ENCODE results near the gene FAM131A. TPM values are rescaled to one million over a fixed set of nuclear protein-coding genes. Genes with fewer than 3 reads are reported as not detected.
A peak's percentile ranks its signal among the peaks of the same experiment; 100 is the strongest.

The FAM131A gene
- total and polyA plus RNA-seq, 10 of the 15 experiments (the other 5 are each of a cell fraction or from before 2014, with no cell fraction given): 0.31 to 4.5 (median 1.5) TPM

DNA sequence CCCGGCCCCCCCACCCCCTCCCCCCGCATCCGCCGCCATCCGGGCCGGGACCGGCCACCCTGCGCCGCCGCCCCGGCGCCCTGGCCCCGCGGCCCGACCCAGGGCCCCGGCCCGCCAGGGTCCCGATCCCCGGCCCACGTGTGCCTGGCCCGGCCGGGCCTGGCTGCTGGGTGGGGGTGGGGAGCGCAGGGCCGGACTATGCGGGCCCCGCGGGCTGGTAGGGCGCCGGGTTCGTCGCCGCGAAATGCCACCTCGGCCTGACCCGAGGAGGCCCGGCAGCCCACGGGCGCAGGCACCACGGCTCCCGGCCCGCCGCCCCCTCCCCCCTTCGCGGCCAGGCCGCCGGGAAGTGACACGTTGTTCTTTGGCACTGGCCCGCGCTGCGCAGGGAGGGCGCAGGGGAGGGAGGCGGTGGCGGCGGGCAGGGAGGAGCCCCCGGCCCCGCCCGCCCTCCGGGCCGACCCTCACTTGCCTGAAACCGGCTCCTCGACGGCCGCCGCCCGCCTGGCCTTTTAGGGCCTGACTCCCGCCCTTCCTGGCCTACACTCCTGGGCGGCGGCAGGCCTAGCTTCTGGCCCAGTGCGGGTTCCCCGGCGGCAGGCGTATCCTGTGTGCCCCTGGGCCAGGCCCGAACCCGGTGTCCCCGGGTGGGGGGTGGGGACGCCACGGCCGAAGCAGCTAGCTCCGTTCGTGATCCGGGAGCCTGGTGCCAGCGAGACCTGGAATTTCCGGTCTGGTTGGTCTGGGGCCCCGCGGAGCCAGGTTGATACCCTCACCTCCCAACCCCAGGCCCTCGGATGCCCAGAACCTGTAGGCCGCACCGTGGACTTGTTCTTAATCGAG, 22.5 kb upstream of the FAM131A start (continued):
- TF ChIP-seq, protein P1, sequence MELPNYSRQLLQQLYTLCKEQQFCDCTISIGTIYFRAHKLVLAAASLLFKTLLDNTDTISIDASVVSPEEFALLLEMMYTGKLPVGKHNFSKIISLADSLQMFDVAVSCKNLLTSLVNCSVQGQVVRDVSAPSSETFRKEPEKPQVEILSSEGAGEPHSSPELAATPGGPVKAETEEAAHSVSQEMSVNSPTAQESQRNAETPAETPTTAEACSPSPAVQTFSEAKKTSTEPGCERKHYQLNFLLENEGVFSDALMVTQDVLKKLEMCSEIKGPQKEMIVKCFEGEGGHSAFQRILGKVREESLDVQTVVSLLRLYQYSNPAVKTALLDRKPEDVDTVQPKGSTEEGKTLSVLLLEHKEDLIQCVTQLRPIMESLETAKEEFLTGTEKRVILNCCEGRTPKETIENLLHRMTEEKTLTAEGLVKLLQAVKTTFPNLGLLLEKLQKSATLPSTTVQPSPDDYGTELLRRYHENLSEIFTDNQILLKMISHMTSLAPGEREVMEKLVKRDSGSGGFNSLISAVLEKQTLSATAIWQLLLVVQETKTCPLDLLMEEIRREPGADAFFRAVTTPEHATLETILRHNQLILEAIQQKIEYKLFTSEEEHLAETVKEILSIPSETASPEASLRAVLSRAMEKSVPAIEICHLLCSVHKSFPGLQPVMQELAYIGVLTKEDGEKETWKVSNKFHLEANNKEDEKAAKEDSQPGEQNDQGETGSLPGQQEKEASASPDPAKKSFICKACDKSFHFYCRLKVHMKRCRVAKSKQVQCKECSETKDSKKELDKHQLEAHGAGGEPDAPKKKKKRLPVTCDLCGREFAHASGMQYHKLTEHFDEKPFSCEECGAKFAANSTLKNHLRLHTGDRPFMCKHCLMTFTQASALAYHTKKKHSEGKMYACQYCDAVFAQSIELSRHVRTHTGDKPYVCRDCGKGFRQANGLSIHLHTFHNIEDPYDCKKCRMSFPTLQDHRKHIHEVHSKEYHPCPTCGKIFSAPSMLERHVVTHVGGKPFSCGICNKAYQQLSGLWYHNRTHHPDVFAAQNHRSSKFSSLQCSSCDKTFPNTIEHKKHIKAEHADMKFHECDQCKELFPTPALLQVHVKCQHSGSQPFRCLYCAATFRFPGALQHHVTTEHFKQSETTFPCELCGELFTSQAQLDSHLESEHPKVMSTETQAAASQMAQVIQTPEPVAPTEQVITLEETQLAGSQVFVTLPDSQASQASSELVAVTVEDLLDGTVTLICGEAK (IDR thresholded peaks at IDR 0.05; ENCODE audit: borderline replicate concordance): no peak
- TF ChIP-seq, protein P2, sequence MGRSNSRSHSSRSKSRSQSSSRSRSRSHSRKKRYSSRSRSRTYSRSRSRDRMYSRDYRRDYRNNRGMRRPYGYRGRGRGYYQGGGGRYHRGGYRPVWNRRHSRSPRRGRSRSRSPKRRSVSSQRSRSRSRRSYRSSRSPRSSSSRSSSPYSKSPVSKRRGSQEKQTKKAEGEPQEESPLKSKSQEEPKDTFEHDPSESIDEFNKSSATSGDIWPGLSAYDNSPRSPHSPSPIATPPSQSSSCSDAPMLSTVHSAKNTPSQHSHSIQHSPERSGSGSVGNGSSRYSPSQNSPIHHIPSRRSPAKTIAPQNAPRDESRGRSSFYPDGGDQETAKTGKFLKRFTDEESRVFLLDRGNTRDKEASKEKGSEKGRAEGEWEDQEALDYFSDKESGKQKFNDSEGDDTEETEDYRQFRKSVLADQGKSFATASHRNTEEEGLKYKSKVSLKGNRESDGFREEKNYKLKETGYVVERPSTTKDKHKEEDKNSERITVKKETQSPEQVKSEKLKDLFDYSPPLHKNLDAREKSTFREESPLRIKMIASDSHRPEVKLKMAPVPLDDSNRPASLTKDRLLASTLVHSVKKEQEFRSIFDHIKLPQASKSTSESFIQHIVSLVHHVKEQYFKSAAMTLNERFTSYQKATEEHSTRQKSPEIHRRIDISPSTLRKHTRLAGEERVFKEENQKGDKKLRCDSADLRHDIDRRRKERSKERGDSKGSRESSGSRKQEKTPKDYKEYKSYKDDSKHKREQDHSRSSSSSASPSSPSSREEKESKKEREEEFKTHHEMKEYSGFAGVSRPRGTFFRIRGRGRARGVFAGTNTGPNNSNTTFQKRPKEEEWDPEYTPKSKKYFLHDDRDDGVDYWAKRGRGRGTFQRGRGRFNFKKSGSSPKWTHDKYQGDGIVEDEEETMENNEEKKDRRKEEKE (IDR thresholded peaks at IDR 0.05): 0 out of 2 replicates have a peak, but pooled peaks have one; percentile 36
- TF ChIP-seq CBX3 (IDR thresholded peaks at IDR 0.05; ENCODE audit: borderline replicate concordance, low read depth): no peak
- TF ChIP-seq KAT2A (conservative IDR thresholded peaks at IDR 0.05; ENCODE audit: control insufficient read depth, low read depth, low read length): no peak
- TF ChIP-seq TCF12 (IDR thresholded peaks at IDR 0.05; ENCODE audit: low read depth, low read length): 0 out of 2 replicates have a peak, but pooled peaks have one; percentile 2
- TF ChIP-seq FOXM1 (IDR thresholded peaks at IDR 0.05; ENCODE audit: low read depth, low read length): no peak
- TF ChIP-seq, protein P3, sequence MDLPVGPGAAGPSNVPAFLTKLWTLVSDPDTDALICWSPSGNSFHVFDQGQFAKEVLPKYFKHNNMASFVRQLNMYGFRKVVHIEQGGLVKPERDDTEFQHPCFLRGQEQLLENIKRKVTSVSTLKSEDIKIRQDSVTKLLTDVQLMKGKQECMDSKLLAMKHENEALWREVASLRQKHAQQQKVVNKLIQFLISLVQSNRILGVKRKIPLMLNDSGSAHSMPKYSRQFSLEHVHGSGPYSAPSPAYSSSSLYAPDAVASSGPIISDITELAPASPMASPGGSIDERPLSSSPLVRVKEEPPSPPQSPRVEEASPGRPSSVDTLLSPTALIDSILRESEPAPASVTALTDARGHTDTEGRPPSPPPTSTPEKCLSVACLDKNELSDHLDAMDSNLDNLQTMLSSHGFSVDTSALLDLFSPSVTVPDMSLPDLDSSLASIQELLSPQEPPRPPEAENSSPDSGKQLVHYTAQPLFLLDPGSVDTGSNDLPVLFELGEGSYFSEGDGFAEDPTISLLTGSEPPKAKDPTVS (IDR thresholded peaks at IDR 0.05; ENCODE audit: low read depth, low read length): no peak
- TF ChIP-seq, protein P4, sequence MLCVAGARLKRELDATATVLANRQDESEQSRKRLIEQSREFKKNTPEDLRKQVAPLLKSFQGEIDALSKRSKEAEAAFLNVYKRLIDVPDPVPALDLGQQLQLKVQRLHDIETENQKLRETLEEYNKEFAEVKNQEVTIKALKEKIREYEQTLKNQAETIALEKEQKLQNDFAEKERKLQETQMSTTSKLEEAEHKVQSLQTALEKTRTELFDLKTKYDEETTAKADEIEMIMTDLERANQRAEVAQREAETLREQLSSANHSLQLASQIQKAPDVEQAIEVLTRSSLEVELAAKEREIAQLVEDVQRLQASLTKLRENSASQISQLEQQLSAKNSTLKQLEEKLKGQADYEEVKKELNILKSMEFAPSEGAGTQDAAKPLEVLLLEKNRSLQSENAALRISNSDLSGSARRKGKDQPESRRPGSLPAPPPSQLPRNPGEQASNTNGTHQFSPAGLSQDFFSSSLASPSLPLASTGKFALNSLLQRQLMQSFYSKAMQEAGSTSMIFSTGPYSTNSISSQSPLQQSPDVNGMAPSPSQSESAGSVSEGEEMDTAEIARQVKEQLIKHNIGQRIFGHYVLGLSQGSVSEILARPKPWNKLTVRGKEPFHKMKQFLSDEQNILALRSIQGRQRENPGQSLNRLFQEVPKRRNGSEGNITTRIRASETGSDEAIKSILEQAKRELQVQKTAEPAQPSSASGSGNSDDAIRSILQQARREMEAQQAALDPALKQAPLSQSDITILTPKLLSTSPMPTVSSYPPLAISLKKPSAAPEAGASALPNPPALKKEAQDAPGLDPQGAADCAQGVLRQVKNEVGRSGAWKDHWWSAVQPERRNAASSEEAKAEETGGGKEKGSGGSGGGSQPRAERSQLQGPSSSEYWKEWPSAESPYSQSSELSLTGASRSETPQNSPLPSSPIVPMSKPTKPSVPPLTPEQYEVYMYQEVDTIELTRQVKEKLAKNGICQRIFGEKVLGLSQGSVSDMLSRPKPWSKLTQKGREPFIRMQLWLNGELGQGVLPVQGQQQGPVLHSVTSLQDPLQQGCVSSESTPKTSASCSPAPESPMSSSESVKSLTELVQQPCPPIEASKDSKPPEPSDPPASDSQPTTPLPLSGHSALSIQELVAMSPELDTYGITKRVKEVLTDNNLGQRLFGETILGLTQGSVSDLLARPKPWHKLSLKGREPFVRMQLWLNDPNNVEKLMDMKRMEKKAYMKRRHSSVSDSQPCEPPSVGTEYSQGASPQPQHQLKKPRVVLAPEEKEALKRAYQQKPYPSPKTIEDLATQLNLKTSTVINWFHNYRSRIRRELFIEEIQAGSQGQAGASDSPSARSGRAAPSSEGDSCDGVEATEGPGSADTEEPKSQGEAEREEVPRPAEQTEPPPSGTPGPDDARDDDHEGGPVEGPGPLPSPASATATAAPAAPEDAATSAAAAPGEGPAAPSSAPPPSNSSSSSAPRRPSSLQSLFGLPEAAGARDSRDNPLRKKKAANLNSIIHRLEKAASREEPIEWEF (IDR thresholded peaks at IDR 0.05; ENCODE audit: insufficient replicate concordance, low read depth, low read length): no peak
- TF ChIP-seq NRF1 (conservative IDR thresholded peaks at IDR 0.05; ENCODE audit: low read depth, low read length): 0 out of 2 replicates have a peak, but pooled peaks have one; percentile 10
- TF ChIP-seq KLF5 (IDR thresholded peaks at IDR 0.05; ENCODE audit: partially characterized antibody): no peak
- no peak for TF ChIP-seq ZNF207 (IDR thresholded peaks at IDR 0.05; ENCODE audit: borderline replicate concordance)
- peak; percentile 11; the same call in 1 of the 2 replicates for TF ChIP-seq MXI1 (IDR thresholded peaks at IDR 0.05; ENCODE audit: low read depth, low read length)
- peak; percentile 65; the same call in 1 of the 2 replicates for TF ChIP-seq IKZF1 (conservative IDR thresholded peaks at IDR 0.05)
- TF ChIP-seq PAX8 (IDR thresholded peaks at IDR 0.05): no peak
